Right lobe of liver (tissue), 4 donors: ENCODE data around the gene LIN54.

Experiments used
- POLR2A ChIP-seq: fragments of 450-650 bp; IDR thresholded peaks from one replicate; pipeline ENCODE4 v1.6.1; 2017; ENCODE audit warnings: antibody characterized with exemption, mild to moderate bottlenecking
- TF ChIP-seq, protein P1 (sequence below), 4 donors: fragments of 200-600 bp in 3 of 4; fragments of 450-650 bp in 1 of 4; IDR thresholded peaks; one replicate each; pipeline versions ENCODE4 v1.5.1 to v1.8.0; 2016 to 2022; ENCODE audit warnings: antibody characterized with exemption in 4 of 4, mild to moderate bottlenecking in 2 of 4
- donor health status: DM: no; HTN: no; CAD: no.
- donor health status: DM: no; HTN: no; CAD: no.
- donor health status: DM: no; HTN: yes; CAD: no.

- TF ChIP-seq, protein P1, sequence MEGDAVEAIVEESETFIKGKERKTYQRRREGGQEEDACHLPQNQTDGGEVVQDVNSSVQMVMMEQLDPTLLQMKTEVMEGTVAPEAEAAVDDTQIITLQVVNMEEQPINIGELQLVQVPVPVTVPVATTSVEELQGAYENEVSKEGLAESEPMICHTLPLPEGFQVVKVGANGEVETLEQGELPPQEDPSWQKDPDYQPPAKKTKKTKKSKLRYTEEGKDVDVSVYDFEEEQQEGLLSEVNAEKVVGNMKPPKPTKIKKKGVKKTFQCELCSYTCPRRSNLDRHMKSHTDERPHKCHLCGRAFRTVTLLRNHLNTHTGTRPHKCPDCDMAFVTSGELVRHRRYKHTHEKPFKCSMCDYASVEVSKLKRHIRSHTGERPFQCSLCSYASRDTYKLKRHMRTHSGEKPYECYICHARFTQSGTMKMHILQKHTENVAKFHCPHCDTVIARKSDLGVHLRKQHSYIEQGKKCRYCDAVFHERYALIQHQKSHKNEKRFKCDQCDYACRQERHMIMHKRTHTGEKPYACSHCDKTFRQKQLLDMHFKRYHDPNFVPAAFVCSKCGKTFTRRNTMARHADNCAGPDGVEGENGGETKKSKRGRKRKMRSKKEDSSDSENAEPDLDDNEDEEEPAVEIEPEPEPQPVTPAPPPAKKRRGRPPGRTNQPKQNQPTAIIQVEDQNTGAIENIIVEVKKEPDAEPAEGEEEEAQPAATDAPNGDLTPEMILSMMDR (IDR thresholded peaks at IDR 0.05), result no peak
- TF ChIP-seq POLR2A, result no peak
These were observed 20.8 kb downstream of the LIN54 start for GRCh38 chr4:82989575-82990429.
